ENCODE results near the gene PIEZO2.

The PIEZO2 gene

GRCh38 chr18:10784596-10785202 lies 364.7 kb downstream of the PIEZO2 start:
- DNase-seq (ENCODE audit: low spot score): no peak

- DNase-seq (ENCODE audit: low spot score): no peak
Measured at GRCh38 chr18:10783941-10784340, 365.4 kb downstream of the PIEZO2 start.

GRCh38 chr18:10776493-10776892 lies 372.9 kb downstream of the PIEZO2 start:
- DNase-seq (ENCODE audit: low spot score): no peak

- DNase-seq (ENCODE audit: low spot score): no peak
Measured at GRCh38 chr18:10775026-10775425, 374.3 kb downstream of the PIEZO2 start.

GRCh38 chr18:10771053-10771709 lies 378.2 kb downstream of the PIEZO2 start:
- DNase-seq (ENCODE audit: low spot score): no peak

- no peak for DNase-seq (ENCODE audit: low spot score)
Measured at GRCh38 chr18:10770264-10770663, 379.1 kb downstream of the PIEZO2 start.

GRCh38 chr18:10768221-10768620 lies 381.1 kb downstream of the PIEZO2 start:
- no peak for DNase-seq (ENCODE audit: low spot score)

GRCh38 chr18:10767658-10768057 lies 381.7 kb downstream of the PIEZO2 start:
- no peak for DNase-seq (ENCODE audit: low spot score)

- DNase-seq (ENCODE audit: low spot score): no peak
Measured at GRCh38 chr18:10760986-10761385, 388.4 kb downstream of the PIEZO2 start.

- DNase-seq (ENCODE audit: low spot score): no peak
Measured at GRCh38 chr18:10759241-10759640, 390.1 kb downstream of the PIEZO2 start.

GRCh38 chr18:10757946-10758345 lies 391.4 kb downstream of the PIEZO2 start:
- DNase-seq (ENCODE audit: low spot score): no peak

- no peak for DNase-seq (ENCODE audit: low spot score)
Measured at GRCh38 chr18:10757349-10757748, 392.0 kb downstream of the PIEZO2 start.

GRCh38 chr18:10755855-10756254 lies 393.5 kb downstream of the PIEZO2 start:
- DNase-seq (ENCODE audit: low spot score): no peak

GRCh38 chr18:10754128-10754527 lies 395.2 kb downstream of the PIEZO2 start:
- DNase-seq (ENCODE audit: low spot score): no peak

GRCh38 chr18:10752382-10752781 lies 397.0 kb downstream of the PIEZO2 start:
- DNase-seq (ENCODE audit: low spot score): no peak

GRCh38 chr18:10751653-10752052 lies 397.7 kb downstream of the PIEZO2 start:
- DNase-seq (ENCODE audit: low spot score): no peak

GRCh38 chr18:10750191-10751035 lies 399.0 kb downstream of the PIEZO2 start:
- no peak for DNase-seq (ENCODE audit: low spot score)

GRCh38 chr18:10748641-10749040 lies 400.7 kb downstream of the PIEZO2 start:
- DNase-seq (ENCODE audit: low spot score): no peak

- no peak for DNase-seq (ENCODE audit: low spot score)
Measured at GRCh38 chr18:10745971-10746370, 403.4 kb downstream of the PIEZO2 start.

GRCh38 chr18:10745219-10745618 lies 404.1 kb downstream of the PIEZO2 start:
- DNase-seq (ENCODE audit: low spot score): no peak

GRCh38 chr18:10743766-10744165 lies 405.6 kb downstream of the PIEZO2 start:
- no peak for DNase-seq (ENCODE audit: low spot score)

- no peak for DNase-seq (ENCODE audit: low spot score)
Measured at GRCh38 chr18:10739152-10739551, 410.2 kb downstream of the PIEZO2 start.

- DNase-seq (ENCODE audit: low spot score): no peak
Measured at GRCh38 chr18:10736984-10737383, 412.4 kb downstream of the PIEZO2 start.
